ENCODE measurements around the gene CHERP. TPM values are rescaled to one million over a fixed set of nuclear protein-coding genes. Genes with fewer than 3 reads are reported as not detected.
"Not testable (repeated sequence)": the region's sequence is repeated elsewhere in the genome, so short reads cannot be mapped to it uniquely, and the experiment has no call there.

Gene CHERP
- total and polyA plus RNA-seq, 2 of the 8 experiments (the other 6 are each of a cell fraction or from before 2014, with no cell fraction given): 13.9 to 73.7 TPM

- not testable (repeated sequence) for H3K4me1 ChIP-seq (replicated peaks in 1 of 4; ENCODE audit: control insufficient read depth in 3 of 4, insufficient read depth in 4 of 4, low read length in 3 of 4); FAIRE-seq; H3K27ac ChIP-seq (ENCODE audit: low read depth, low read length); H3K14ac ChIP-seq (ENCODE audit: insufficient read length); DNase-seq (ENCODE audit: low read depth in 1 of 2, low spot score in 2 of 2); H3K23me2 ChIP-seq (ENCODE audit: low read depth, low read length); H2BK20ac ChIP-seq (ENCODE audit: low read length); H4K5ac ChIP-seq (ENCODE audit: insufficient read length, low read depth, low read length); H3K23ac ChIP-seq (ENCODE audit: insufficient read length); H2BK15ac ChIP-seq (ENCODE audit: low read length); H3K27me3 ChIP-seq (replicated peaks in 1 of 4; ENCODE audit: control insufficient read depth in 3 of 4, extremely low read depth in 1 of 4, insufficient read depth in 3 of 4, low read length in 3 of 4); H3K9me3 ChIP-seq (ENCODE audit: insufficient read depth in 2 of 2, low read depth in 1 of 2, low read length in 1 of 2); H2BK12ac ChIP-seq (ENCODE audit: low read depth, low read length); H3K36me3 ChIP-seq (ENCODE audit: control insufficient read depth in 2 of 4, insufficient read depth in 4 of 4, low read length in 3 of 4); H3K4ac ChIP-seq (replicated peaks; ENCODE audit: insufficient read length, low read depth, low read length); H2BK120ac ChIP-seq (replicated peaks; ENCODE audit: low read depth, low read length); H2AK5ac ChIP-seq (ENCODE audit: low read depth, low read length); H3K56ac ChIP-seq (replicated peaks; ENCODE audit: insufficient read length, low read depth, low read length); H3K18ac ChIP-seq (ENCODE audit: extremely low read depth, low read length); H4K91ac ChIP-seq (replicated peaks; ENCODE audit: insufficient read length, low read length)
- peak overlapping the region; percentile 50 to 99 for H3K4me2 ChIP-seq (ENCODE audit: insufficient read depth in 1 of 2, low read depth in 2 of 2, low read length in 2 of 2)
- peak overlapping the region in 1 of 4 experiments; percentile 85; a peak in 2 of 7 replicates for H3K9ac ChIP-seq (replicated peaks in 1 of 4; ENCODE audit: extremely low read depth in 1 of 4, low read depth in 3 of 4, low read length in 3 of 4)
- H3K4me3 ChIP-seq (ENCODE audit: extremely low read depth in 1 of 4, insufficient read depth in 2 of 4, low read depth in 3 of 4, low read length in 4 of 4): peak overlapping the region; percentile 60 to 96 (median 74); a peak in 7 of 8 replicates
- H4K20me1 ChIP-seq (replicated peaks in 1 of 2; ENCODE audit: control insufficient read depth in 1 of 2, insufficient read depth in 2 of 2, low read length in 2 of 2): peaks cover 5 to 11% of the 10 kb centered on the region in 2 experiments
- ChIA-PET POLR2A (ENCODE audit: partially characterized antibody) (interaction anchor here (0.6 to 2.1 kb wide), 6 partner anchors 9 to 121 kb away, joined by 3 to 6 read pairs (median 4); partner anchors contain the start of genes C19orf44 and CALR3), CTCF (ENCODE audit: partially characterized antibody) (interaction anchor here (0.9 to 2.9 kb wide), 3 partner anchors 20 to 45 kb away, joined by 3 to 8 read pairs (median 4); no protein-coding TSS in a partner anchor)
- peaks cover 12 to 38% of the 10 kb centered on the region in 2 experiments for H3K79me2 ChIP-seq (ENCODE audit: control insufficient read depth in 1 of 2, insufficient read depth in 2 of 2, low read length in 2 of 2)
- peaks cover 14% of the 10 kb centered on the region for H3K79me1 ChIP-seq (ENCODE audit: low read depth, low read length)
- TF ChIP-seq KDM4A (IDR thresholded peaks at IDR 0.05; ENCODE audit: low read depth, low read length, severe bottlenecking): peak; percentile 5
- H4K8ac ChIP-seq (ENCODE audit: extremely low read depth, insufficient read depth, low read length): 0 out of 2 replicates have a peak overlapping the region, but pooled peaks have one; percentile 2
- H2AFZ ChIP-seq (ENCODE audit: low read length): peak overlapping the region; percentile 69; the same call in 1 of the 2 replicates
- WGBS, 2 experiments (ENCODE audit: extremely low coverage in 1 of 2, insufficient coverage in 1 of 2, insufficient read length in 1 of 2, insufficient replicate concordance in 2 of 2, low coverage in 1 of 2, low lambda C conversion rate in 2 of 2, missing lambda C conversion rate in 1 of 2): 66% methylated on average over 2 of the region's 2 CpGs; no CpG with 5 or more reads in 1 of the 2 experiments
- H2BK5ac ChIP-seq (ENCODE audit: low read depth, low read length): peak overlapping the region; percentile 80; the same call in 1 of the 2 replicates
These were observed 69.7 kb downstream of the CHERP start for GRCh38 chr19:16472559-16472899.

Data from H1 (cell line).